ENCODE results near the gene HSPE1.

DNA sequence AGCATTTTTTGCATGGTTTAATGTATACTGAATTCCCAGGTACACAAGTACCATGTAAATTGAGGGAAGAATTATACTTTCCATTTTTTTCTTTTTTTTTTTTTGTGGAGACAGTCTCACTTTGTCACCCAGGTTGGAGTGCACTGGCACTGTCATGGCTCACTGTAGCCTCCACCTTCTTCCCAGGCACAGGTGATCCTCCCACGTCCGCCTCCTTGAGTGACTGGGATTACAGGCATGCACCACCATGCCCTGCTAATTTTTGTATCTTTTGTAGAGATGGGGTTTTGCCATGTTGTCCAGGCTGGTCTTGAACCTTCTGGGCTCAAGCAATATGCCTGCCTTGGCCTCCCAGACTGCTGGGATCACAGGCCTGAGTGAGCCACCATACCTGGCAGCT, 3.8 kb downstream of the HSPE1 start:
- no peak for TF ChIP-seq POLR2A (IDR thresholded peaks at IDR 0.05)
- TF ChIP-seq, protein P1, sequence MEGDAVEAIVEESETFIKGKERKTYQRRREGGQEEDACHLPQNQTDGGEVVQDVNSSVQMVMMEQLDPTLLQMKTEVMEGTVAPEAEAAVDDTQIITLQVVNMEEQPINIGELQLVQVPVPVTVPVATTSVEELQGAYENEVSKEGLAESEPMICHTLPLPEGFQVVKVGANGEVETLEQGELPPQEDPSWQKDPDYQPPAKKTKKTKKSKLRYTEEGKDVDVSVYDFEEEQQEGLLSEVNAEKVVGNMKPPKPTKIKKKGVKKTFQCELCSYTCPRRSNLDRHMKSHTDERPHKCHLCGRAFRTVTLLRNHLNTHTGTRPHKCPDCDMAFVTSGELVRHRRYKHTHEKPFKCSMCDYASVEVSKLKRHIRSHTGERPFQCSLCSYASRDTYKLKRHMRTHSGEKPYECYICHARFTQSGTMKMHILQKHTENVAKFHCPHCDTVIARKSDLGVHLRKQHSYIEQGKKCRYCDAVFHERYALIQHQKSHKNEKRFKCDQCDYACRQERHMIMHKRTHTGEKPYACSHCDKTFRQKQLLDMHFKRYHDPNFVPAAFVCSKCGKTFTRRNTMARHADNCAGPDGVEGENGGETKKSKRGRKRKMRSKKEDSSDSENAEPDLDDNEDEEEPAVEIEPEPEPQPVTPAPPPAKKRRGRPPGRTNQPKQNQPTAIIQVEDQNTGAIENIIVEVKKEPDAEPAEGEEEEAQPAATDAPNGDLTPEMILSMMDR (IDR thresholded peaks at IDR 0.05), result no peak

All from uterus (tissue), 2 donors.